GM12878 (cell line): ENCODE results near the gene HTR7. TPM values are rescaled to one million over a fixed set of nuclear protein-coding genes. Genes with fewer than 3 reads are reported as not detected.

Experiments
- CBX5 ChIP-seq: sonication (generic); IDR thresholded peaks from 2 replicates; pipeline ENCODE4 v1.6.1; 2016; ENCODE audit warnings: low read depth, moderate library complexity, mild to moderate bottlenecking, inconsistent platforms
- KLF5 ChIP-seq: fragments of 450-650 bp; IDR thresholded peaks from 2 replicates; pipeline ENCODE4 v1.6.1; 2014; ENCODE audit warnings: mild to moderate bottlenecking; ENCODE audit not compliant: partially characterized antibody
- NFXL1 ChIP-seq: fragments of 450-650 bp; IDR thresholded peaks from 2 replicates; pipeline ENCODE4 v1.6.1; 2017; ENCODE audit warnings: antibody characterized with exemption, mild to moderate bottlenecking, borderline replicate concordance
- POLR2AphosphoS5 ChIP-seq: IDR thresholded peaks from 2 replicates; pipeline ENCODE4 v1.6.1; 2011; ENCODE audit warnings: mild to moderate bottlenecking, low read length, inconsistent platforms
- RCOR1 ChIP-seq: conservative IDR thresholded peaks from 2 replicates; pipeline ENCODE4 v1.6.1; 2012; ENCODE audit warnings: low read depth, low read length, improper control_type of control experiment
- RFX5 ChIP-seq: IDR thresholded peaks from 2 replicates; pipeline ENCODE4 v1.6.1; 2011; ENCODE audit warnings: low read depth, low read length, improper control_type of control experiment
- RUNX3 ChIP-seq: IDR thresholded peaks from 2 replicates; pipeline ENCODE4 v1.6.1; 2012; ENCODE audit warnings: low read length, inconsistent platforms
- SRF ChIP-seq, 2 experiments: IDR thresholded peaks; 2 replicates each; pipeline ENCODE4 v1.6.1; 2011; ENCODE audit warnings: low read depth in 2 of 2, low read length in 2 of 2, mild to moderate bottlenecking in 1 of 2, moderate library complexity in 1 of 2
- STAT1 ChIP-seq: fragments of 450-650 bp; conservative IDR thresholded peaks from 2 replicates; pipeline ENCODE4 v1.6.1; 2014; ENCODE audit warnings: antibody characterized with exemption, mild to moderate bottlenecking
- ZNF24 ChIP-seq: fragments of 450-650 bp; IDR thresholded peaks from 2 replicates; pipeline ENCODE4 v1.6.1; 2017; ENCODE audit warnings: antibody characterized with exemption, mild to moderate bottlenecking
- polyA plus RNA-seq, 11 experiments: library from polyadenylated mRNA; depleted of rRNA in 4 of 11; unstranded in 6 of 11; stranded (reverse) in 5 of 11; fragments of >200 nt; fragmentation: Nextera tagmentation in 4 of 11; fragmentation: Illumina TruSeq in 1 of 11; extraction: Ambion mirVana in 4 of 11; extraction: Trizol in 1 of 11; gene quantifications; 1 replicate in 1 of 11; 2 replicates in 10 of 11; pipeline versions ENCODE4 v1.2.1 to v1.2.3, GENCODE V29; 2011 to 2016; ENCODE audit warnings: inconsistent platforms in 2 of 11, missing spikeins in 2 of 11, low read depth in 1 of 11
- total RNA-seq, 4 experiments: library from RNA; depleted of rRNA in 3 of 4; stranded (reverse); fragments of >200 nt in 3 of 4; fragmentation: Illumina TruSeq in 1 of 4; extraction: Trizol in 1 of 4; gene quantifications; 2 replicates each; pipeline versions ENCODE4 v1.2.1 to v1.2.3, GENCODE V29; 2013 to 2021
- TF ChIP-seq, protein P1 (sequence below): fragments of 450-650 bp; IDR thresholded peaks from 2 replicates; pipeline ENCODE4 v1.6.1; 2017; ENCODE audit warnings: mild to moderate bottlenecking, moderate library complexity
- TF ChIP-seq, protein P2 (sequence below): IDR thresholded peaks from 2 replicates; pipeline ENCODE4 v1.6.1; 2011; ENCODE audit warnings: low read depth, low read length, improper control_type of control experiment, borderline replicate concordance
- TF ChIP-seq, protein P3 (sequence below): IDR thresholded peaks from 2 replicates; pipeline ENCODE4 v1.6.1; 2011; ENCODE audit warnings: borderline replicate concordance, low read depth, mild to moderate bottlenecking, moderate library complexity, low read length; ENCODE audit not compliant: insufficient read depth, poor library complexity, severe bottlenecking
- TF ChIP-seq, protein P4 (sequence below): IDR thresholded peaks from 2 replicates; pipeline ENCODE4 v1.6.1; 2012; ENCODE audit warnings: low read depth, low read length, improper control_type of control experiment

Gene HTR7
- total and polyA plus RNA-seq, 10 of the 15 experiments (the other 5 are each of a cell fraction or from before 2014, with no cell fraction given), result 0.01 to 1.3 (median 0.06) TPM; not detected in 4

DNA sequence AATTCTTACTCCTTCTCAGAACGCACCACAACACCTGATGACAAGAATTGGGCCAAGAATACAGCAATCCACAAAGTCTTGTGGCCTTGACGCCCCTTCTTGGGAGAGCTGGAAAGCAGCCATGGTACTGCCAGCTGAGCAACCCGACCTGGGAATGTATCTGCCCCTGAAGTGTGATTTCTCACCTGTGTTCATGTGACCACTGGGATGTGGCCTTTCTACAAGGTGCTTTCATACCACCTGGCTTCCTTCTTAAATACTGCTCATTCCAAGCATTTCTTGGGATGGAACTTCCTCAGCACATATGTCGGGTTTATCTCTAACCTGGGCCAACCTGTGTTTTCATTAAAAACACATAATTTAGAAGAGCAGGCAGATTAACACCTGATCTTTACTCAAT lies 72.1 kb downstream of the HTR7 start (continued):
- TF ChIP-seq, protein P1, sequence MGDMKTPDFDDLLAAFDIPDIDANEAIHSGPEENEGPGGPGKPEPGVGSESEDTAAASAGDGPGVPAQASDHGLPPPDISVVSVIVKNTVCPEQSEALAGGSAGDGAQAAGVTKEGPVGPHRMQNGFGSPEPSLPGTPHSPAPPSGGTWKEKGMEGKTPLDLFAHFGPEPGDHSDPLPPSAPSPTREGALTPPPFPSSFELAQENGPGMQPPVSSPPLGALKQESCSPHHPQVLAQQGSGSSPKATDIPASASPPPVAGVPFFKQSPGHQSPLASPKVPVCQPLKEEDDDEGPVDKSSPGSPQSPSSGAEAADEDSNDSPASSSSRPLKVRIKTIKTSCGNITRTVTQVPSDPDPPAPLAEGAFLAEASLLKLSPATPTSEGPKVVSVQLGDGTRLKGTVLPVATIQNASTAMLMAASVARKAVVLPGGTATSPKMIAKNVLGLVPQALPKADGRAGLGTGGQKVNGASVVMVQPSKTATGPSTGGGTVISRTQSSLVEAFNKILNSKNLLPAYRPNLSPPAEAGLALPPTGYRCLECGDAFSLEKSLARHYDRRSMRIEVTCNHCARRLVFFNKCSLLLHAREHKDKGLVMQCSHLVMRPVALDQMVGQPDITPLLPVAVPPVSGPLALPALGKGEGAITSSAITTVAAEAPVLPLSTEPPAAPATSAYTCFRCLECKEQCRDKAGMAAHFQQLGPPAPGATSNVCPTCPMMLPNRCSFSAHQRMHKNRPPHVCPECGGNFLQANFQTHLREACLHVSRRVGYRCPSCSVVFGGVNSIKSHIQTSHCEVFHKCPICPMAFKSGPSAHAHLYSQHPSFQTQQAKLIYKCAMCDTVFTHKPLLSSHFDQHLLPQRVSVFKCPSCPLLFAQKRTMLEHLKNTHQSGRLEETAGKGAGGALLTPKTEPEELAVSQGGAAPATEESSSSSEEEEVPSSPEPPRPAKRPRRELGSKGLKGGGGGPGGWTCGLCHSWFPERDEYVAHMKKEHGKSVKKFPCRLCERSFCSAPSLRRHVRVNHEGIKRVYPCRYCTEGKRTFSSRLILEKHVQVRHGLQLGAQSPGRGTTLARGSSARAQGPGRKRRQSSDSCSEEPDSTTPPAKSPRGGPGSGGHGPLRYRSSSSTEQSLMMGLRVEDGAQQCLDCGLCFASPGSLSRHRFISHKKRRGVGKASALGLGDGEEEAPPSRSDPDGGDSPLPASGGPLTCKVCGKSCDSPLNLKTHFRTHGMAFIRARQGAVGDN, result no peak
- no peak for TF ChIP-seq POLR2AphosphoS5
- TF ChIP-seq ZNF24, result no peak
- no peak for TF ChIP-seq SRF (IDR thresholded peaks at IDR 0.05; ENCODE audit: low read depth in 2 of 2, low read length in 2 of 2)
- TF ChIP-seq, protein P2, sequence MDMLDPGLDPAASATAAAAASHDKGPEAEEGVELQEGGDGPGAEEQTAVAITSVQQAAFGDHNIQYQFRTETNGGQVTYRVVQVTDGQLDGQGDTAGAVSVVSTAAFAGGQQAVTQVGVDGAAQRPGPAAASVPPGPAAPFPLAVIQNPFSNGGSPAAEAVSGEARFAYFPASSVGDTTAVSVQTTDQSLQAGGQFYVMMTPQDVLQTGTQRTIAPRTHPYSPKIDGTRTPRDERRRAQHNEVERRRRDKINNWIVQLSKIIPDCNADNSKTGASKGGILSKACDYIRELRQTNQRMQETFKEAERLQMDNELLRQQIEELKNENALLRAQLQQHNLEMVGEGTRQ, result no peak
- no peak for TF ChIP-seq RCOR1
- TF ChIP-seq, protein P3, sequence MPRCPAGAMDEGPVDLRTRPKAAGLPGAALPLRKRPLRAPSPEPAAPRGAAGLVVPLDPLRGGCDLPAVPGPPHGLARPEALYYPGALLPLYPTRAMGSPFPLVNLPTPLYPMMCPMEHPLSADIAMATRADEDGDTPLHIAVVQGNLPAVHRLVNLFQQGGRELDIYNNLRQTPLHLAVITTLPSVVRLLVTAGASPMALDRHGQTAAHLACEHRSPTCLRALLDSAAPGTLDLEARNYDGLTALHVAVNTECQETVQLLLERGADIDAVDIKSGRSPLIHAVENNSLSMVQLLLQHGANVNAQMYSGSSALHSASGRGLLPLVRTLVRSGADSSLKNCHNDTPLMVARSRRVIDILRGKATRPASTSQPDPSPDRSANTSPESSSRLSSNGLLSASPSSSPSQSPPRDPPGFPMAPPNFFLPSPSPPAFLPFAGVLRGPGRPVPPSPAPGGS, result no peak
- no peak for TF ChIP-seq KLF5
- TF ChIP-seq RFX5, result no peak
- TF ChIP-seq RUNX3, result no peak
- TF ChIP-seq, protein P4, sequence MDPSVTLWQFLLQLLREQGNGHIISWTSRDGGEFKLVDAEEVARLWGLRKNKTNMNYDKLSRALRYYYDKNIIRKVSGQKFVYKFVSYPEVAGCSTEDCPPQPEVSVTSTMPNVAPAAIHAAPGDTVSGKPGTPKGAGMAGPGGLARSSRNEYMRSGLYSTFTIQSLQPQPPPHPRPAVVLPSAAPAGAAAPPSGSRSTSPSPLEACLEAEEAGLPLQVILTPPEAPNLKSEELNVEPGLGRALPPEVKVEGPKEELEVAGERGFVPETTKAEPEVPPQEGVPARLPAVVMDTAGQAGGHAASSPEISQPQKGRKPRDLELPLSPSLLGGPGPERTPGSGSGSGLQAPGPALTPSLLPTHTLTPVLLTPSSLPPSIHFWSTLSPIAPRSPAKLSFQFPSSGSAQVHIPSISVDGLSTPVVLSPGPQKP, result no peak
- TF ChIP-seq STAT1, result no peak
- no peak for TF ChIP-seq CBX5
- no peak for TF ChIP-seq NFXL1
